Measurements from ENCODE around the gene NHLRC2.

Gene NHLRC2

GRCh38 chr10:113859261-113859660 is 4.8 kb downstream of the NHLRC2 start:
- no peaks in the 10 kb centered on the region for H3K9me2 ChIP-seq (ENCODE audit: low read depth, low read length)
- no peak overlapping the region for H2AFZ ChIP-seq (ENCODE audit: low read length)
- H3K79me2 ChIP-seq (ENCODE audit: insufficient read depth, low read length), result peaks cover 29% of the 10 kb centered on the region
- H3K27ac ChIP-seq (ENCODE audit: low read depth, low read length, poor library complexity, severe bottlenecking), result no peak overlapping the region
- no peak overlapping the region for H3K4me2 ChIP-seq (ENCODE audit: low read length)
- H3K4me3 ChIP-seq (ENCODE audit: low read depth, low read length, poor library complexity, severe bottlenecking), result no peak overlapping the region
- no peak overlapping the region for H3K9ac ChIP-seq (ENCODE audit: low read length)
- H4K20me1 ChIP-seq (ENCODE audit: insufficient read depth, low read length), result no peaks in the 10 kb centered on the region
- peaks cover 8% of the 10 kb centered on the region for H3K9me3 ChIP-seq (ENCODE audit: low read length)
- no peaks in the 10 kb centered on the region for H3F3A ChIP-seq (ENCODE audit: insufficient read depth, low read length)
- no peaks in the 10 kb centered on the region for H3K27me3 ChIP-seq (ENCODE audit: insufficient read depth, low read length)
- H3K4me1 ChIP-seq (ENCODE audit: insufficient read depth, low read length, severe bottlenecking), result peaks cover 25% of the 10 kb centered on the region
- TF ChIP-seq EZH2 (IDR thresholded peaks at IDR 0.05; ENCODE audit: borderline replicate concordance, low read length) (no peak), CTCF (IDR thresholded peaks at IDR 0.05; ENCODE audit: low read length) (no peak)
- peaks cover 57% of the 10 kb centered on the region for H3K36me3 ChIP-seq (ENCODE audit: insufficient read depth, low read length)

- Histone ChIP-seq H3K27me3 (ENCODE audit: insufficient read depth, low read length) (no peaks in the 10 kb centered on the region), H3K4me3 (ENCODE audit: low read depth, low read length, poor library complexity, severe bottlenecking) (no peak overlapping the region), H3K27ac (ENCODE audit: low read depth, low read length, poor library complexity, severe bottlenecking) (no peak overlapping the region), H3K9me3 (ENCODE audit: low read length) (peaks cover 6% of the 10 kb centered on the region), H3K4me2 (ENCODE audit: low read length) (no peak overlapping the region), H4K20me1 (ENCODE audit: insufficient read depth, low read length) (no peaks in the 10 kb centered on the region), H3F3A (ENCODE audit: insufficient read depth, low read length) (no peaks in the 10 kb centered on the region), H3K36me3 (ENCODE audit: insufficient read depth, low read length) (peaks cover 46% of the 10 kb centered on the region), H3K9me2 (ENCODE audit: low read depth, low read length) (no peaks in the 10 kb centered on the region), H3K9ac (ENCODE audit: low read length) (no peak overlapping the region), H2AFZ (ENCODE audit: low read length) (no peak overlapping the region), H3K4me1 (ENCODE audit: insufficient read depth, low read length, severe bottlenecking) (no peaks in the 10 kb centered on the region), H3K79me2 (ENCODE audit: insufficient read depth, low read length) (peaks cover 15% of the 10 kb centered on the region)
- no peak for TF ChIP-seq EZH2 (IDR thresholded peaks at IDR 0.05; ENCODE audit: borderline replicate concordance, low read length)
- TF ChIP-seq CTCF (IDR thresholded peaks at IDR 0.05; ENCODE audit: low read length), result no peak
These were observed 11.4 kb downstream of the NHLRC2 start for GRCh38 chr10:113865901-113866300.

- no peak overlapping the region for H3K9ac ChIP-seq (ENCODE audit: low read length)
- no peak overlapping the region for H2AFZ ChIP-seq (ENCODE audit: low read length)
- H3K4me2 ChIP-seq (ENCODE audit: low read length), result no peak overlapping the region
- peaks cover 15% of the 10 kb centered on the region for H3K79me2 ChIP-seq (ENCODE audit: insufficient read depth, low read length)
- H3K36me3 ChIP-seq (ENCODE audit: insufficient read depth, low read length), result peaks cover 42% of the 10 kb centered on the region
- no peaks in the 10 kb centered on the region for H4K20me1 ChIP-seq (ENCODE audit: insufficient read depth, low read length)
- H3K9me3 ChIP-seq (ENCODE audit: low read length), result no peaks in the 10 kb centered on the region
- TF ChIP-seq CTCF (IDR thresholded peaks at IDR 0.05; ENCODE audit: low read length) (no peak), EZH2 (IDR thresholded peaks at IDR 0.05; ENCODE audit: borderline replicate concordance, low read length) (no peak)
- no peaks in the 10 kb centered on the region for H3K27me3 ChIP-seq (ENCODE audit: insufficient read depth, low read length)
- H3F3A ChIP-seq (ENCODE audit: insufficient read depth, low read length), result no peaks in the 10 kb centered on the region
- no peak overlapping the region for H3K4me3 ChIP-seq (ENCODE audit: low read depth, low read length, poor library complexity, severe bottlenecking)
- H3K4me1 ChIP-seq (ENCODE audit: insufficient read depth, low read length, severe bottlenecking), result no peaks in the 10 kb centered on the region
- no peaks in the 10 kb centered on the region for H3K9me2 ChIP-seq (ENCODE audit: low read depth, low read length)
- no peak overlapping the region for H3K27ac ChIP-seq (ENCODE audit: low read depth, low read length, poor library complexity, severe bottlenecking)
These were observed 12.3 kb downstream of the NHLRC2 start for GRCh38 chr10:113866551-113867394.
